Measurements from ENCODE around the gene CYP24A1. TPM values are rescaled to one million over a fixed set of nuclear protein-coding genes. Genes with fewer than 3 reads are reported as not detected.

The CYP24A1 gene
- total RNA-seq, 4 donors from 2014 or later, result 0.10 to 0.71 (median 0.69) TPM; not detected in 1

GRCh38 chr20:54219751-54220426, 46.1 kb upstream of the CYP24A1 start:
- DNase-seq (ENCODE audit: low spot score in 2 of 2), result no peak
- intact Hi-C loops (cut with DNase I; ENCODE audit: low total_unique reads), result loop anchor here (10.0 kb wide), 1 partner anchor 425 kb away; no protein-coding TSS in a partner anchor
- TF ChIP-seq, protein P1, sequence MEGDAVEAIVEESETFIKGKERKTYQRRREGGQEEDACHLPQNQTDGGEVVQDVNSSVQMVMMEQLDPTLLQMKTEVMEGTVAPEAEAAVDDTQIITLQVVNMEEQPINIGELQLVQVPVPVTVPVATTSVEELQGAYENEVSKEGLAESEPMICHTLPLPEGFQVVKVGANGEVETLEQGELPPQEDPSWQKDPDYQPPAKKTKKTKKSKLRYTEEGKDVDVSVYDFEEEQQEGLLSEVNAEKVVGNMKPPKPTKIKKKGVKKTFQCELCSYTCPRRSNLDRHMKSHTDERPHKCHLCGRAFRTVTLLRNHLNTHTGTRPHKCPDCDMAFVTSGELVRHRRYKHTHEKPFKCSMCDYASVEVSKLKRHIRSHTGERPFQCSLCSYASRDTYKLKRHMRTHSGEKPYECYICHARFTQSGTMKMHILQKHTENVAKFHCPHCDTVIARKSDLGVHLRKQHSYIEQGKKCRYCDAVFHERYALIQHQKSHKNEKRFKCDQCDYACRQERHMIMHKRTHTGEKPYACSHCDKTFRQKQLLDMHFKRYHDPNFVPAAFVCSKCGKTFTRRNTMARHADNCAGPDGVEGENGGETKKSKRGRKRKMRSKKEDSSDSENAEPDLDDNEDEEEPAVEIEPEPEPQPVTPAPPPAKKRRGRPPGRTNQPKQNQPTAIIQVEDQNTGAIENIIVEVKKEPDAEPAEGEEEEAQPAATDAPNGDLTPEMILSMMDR (IDR thresholded peaks at IDR 0.05), result no peak
- TF ChIP-seq POLR2A (IDR thresholded peaks at IDR 0.05), result no peak
- no peak overlapping the region for H3K4me3 ChIP-seq (ENCODE audit: low read depth, poor library complexity, severe bottlenecking)
- WGBS, 2 donors, result 77 to 81% methylated on average over 6 of the region's 6 CpGs

DNA sequence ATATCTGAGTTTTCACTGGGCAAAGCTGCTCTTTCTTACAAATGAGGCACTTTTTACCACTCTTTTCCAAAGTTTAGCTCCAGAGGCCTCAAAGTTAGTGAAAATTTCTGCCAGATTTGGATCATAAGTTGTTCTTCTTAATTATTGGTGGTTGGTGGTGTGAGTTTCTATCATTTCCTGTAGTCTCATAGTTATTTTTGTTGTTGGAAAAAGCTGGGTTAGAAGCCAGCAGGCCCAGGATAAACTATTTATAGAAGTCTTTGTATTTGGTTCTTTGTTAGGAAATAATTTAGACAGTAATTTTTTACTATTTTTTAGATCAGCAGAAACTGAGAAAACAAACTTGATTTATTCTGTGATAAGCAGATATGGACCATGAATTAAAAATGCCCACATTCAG, 44.7 kb upstream of the CYP24A1 start:
- no peak for TF ChIP-seq POLR2A (IDR thresholded peaks at IDR 0.05)
- TF ChIP-seq, protein P1 (IDR thresholded peaks at IDR 0.05), result no peak

DNA sequence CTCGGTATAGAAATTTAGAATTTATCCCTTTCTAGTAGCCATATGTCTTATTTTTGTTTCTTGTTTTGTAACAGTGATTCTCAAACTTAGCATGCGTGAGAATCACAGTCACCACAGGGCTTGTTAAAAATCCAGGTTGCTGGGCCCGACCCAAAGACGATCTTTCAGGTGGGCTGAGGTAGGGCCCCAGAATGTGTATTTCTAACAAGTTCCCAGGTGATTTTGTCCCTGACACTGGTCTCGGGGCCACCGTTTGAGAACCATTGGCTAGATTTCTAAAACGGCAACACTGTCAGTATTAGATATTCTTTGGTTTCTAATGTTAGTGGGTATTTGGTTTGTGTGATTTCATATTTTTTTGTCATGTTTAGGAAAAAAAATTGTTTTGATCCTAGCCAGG, 44.0 kb upstream of the CYP24A1 start:
- WGBS, 2 donors, result 90 to 91% methylated on average over 7 of the region's 7 CpGs
- intact Hi-C loops (cut with DNase I; ENCODE audit: low total_unique reads), result no loop called here
- no peak for TF ChIP-seq POLR2A (IDR thresholded peaks at IDR 0.05)
- TF ChIP-seq, protein P1 (IDR thresholded peaks at IDR 0.05), result no peak
- no peak for DNase-seq (ENCODE audit: low spot score in 2 of 2)
- H3K4me3 ChIP-seq (ENCODE audit: low read depth, poor library complexity, severe bottlenecking), result no peak overlapping the region

More for the DNA sequence above, 44.7 kb upstream of the CYP24A1 start:
- intact Hi-C loops (cut with DNase I; ENCODE audit: low total_unique reads), result no loop called here
- DNase-seq (ENCODE audit: low spot score in 2 of 2), result no peak
- no peak overlapping the region for H3K4me3 ChIP-seq (ENCODE audit: low read depth, poor library complexity, severe bottlenecking)

- WGBS, 2 donors, result 91 to 94% methylated on average over 3 of the region's 3 CpGs
- no peak for TF ChIP-seq POLR2A (IDR thresholded peaks at IDR 0.05)
- TF ChIP-seq, protein P1 (IDR thresholded peaks at IDR 0.05), result no peak
- intact Hi-C loops (cut with DNase I; ENCODE audit: low total_unique reads), result no loop called here
- no peak overlapping the region for H3K4me3 ChIP-seq (ENCODE audit: low read depth, poor library complexity, severe bottlenecking)
- DNase-seq (ENCODE audit: low spot score in 2 of 2), result no peak
Observed at GRCh38 chr20:54215157-54215789, 41.5 kb upstream of the CYP24A1 start.

DNA sequence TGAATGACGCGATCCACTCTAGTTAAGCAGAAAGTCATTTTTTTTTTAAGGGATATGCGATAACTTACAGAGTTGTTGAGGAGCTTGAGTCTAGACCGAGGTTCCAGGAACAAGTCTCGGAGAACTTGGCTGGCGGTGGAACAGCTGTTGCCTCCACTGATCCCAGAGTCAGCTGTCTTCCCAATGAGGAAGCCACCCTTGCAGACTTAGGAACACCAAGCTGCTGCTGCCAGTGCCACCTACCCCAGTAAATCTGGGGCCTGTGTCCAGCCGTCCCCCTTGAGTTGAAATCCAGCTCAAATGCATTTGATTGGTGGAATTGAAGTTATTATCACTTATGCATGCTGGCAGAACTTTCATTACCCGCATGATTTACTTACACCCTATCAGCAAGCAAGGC, 40.8 kb upstream of the CYP24A1 start:
- no peak for TF ChIP-seq POLR2A (IDR thresholded peaks at IDR 0.05)
- TF ChIP-seq, protein P1 (IDR thresholded peaks at IDR 0.05), result no peak
- no peak overlapping the region for H3K4me3 ChIP-seq (ENCODE audit: low read depth, poor library complexity, severe bottlenecking)
- intact Hi-C loops (cut with DNase I; ENCODE audit: low total_unique reads), result no loop called here
- WGBS, 2 donors, result 83 to 93% methylated on average over 8 of the region's 8 CpGs
- DNase-seq (ENCODE audit: low spot score in 2 of 2), result no peak
